ENCODE data around the gene TEAD2.

DNA sequence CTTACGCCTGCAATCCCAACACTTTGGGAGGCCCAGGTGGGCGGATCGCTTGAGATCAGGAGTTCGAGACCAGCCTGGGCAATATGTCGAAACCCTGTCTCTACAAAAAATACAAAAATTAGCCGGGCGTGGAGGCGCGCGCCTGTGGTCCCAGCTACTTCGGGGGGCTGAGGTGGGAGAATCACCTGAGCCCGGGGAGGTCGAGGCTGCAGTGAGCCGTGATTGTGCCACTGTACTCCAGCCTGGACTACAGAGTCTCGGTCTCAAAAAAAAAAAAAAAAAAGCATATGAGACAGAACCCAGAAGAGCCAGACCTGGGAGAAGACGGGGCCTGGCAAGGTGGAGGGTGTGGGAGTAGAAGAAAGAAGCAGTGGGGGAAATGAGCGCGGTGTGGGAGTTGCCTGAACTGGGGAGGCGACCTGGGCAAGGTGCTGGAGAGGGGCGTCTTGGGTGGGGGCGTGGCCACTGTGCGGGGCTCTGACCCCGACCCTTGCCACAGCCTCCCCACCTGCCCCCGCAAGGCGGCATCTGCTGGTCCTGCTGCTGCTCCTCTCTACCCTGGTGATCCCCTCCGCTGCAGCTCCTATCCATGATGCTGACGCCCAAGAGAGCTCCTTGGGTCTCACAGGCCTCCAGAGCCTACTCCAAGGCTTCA lies 2.0 kb upstream of the TEAD2 start:
- TF ChIP-seq GATA2 (IDR thresholded peaks at IDR 0.05; ENCODE audit: low read depth, low read length) (no peak), GATA3 (IDR thresholded peaks at IDR 0.05; ENCODE audit: low read depth, low read length) (no peak)
